HG03575 (cell line): ENCODE measurements around the gene LMNB1.
"Not testable (repeated sequence)": the region's sequence is repeated elsewhere in the genome, so short reads cannot be mapped to it uniquely, and the experiment has no call there.

ENCODE experiments used
- ATAC-seq: cut with Tn5 transposase; IDR thresholded peaks from one replicate; pipeline ENCODE4 v1.9.1; 2021; ENCODE audit not compliant: unreplicated experiment, insufficient number of reproducible peaks, low FRiP score; ENCODE audit errors: extremely low read depth

The LMNB1 gene

GRCh38 chr5:126777257-126777974 is 480 bp downstream of the LMNB1 start:
- ATAC-seq, result no peak

GRCh38 chr5:126777975-126778674 is 1.2 kb downstream of the LMNB1 start:
- ATAC-seq, result peak; percentile 43

GRCh38 chr5:126778675-126779403 is 1.9 kb downstream of the LMNB1 start:
- no peak for ATAC-seq

GRCh38 chr5:126780165-126780827 is 3.4 kb downstream of the LMNB1 start:
- no peak for ATAC-seq

GRCh38 chr5:126788409-126788808 is 11.5 kb downstream of the LMNB1 start:
- not testable (repeated sequence) for ATAC-seq

- no peak for ATAC-seq
Measured at GRCh38 chr5:126793097-126793496, 16.2 kb downstream of the LMNB1 start.

GRCh38 chr5:126793648-126794047 is 16.7 kb downstream of the LMNB1 start:
- not testable (repeated sequence) for ATAC-seq

GRCh38 chr5:126794157-126794828 is 17.4 kb downstream of the LMNB1 start:
- ATAC-seq, result no peak

GRCh38 chr5:126799780-126800179 is 22.8 kb downstream of the LMNB1 start:
- ATAC-seq, result no peak

- ATAC-seq, result no peak
Measured at GRCh38 chr5:126801174-126801991, 24.4 kb downstream of the LMNB1 start.

- no peak for ATAC-seq
Measured at GRCh38 chr5:126801992-126802294, 25.0 kb downstream of the LMNB1 start.

GRCh38 chr5:126805063-126805462 is 28.1 kb downstream of the LMNB1 start:
- no peak for ATAC-seq

- peak; percentile 47 for ATAC-seq
Measured at GRCh38 chr5:126808521-126808988, 31.6 kb downstream of the LMNB1 start.

- no peak for ATAC-seq
Measured at GRCh38 chr5:126809916-126810315, 33.0 kb downstream of the LMNB1 start.

GRCh38 chr5:126810596-126811380 is 33.9 kb downstream of the LMNB1 start:
- ATAC-seq, result no peak

GRCh38 chr5:126811515-126812198 is 34.7 kb downstream of the LMNB1 start:
- ATAC-seq, result no peak

- ATAC-seq, result no peak
Measured at GRCh38 chr5:126812199-126812570, 35.2 kb downstream of the LMNB1 start.
